ENCODE results near the gene TMEM131. TPM values are rescaled to one million over a fixed set of nuclear protein-coding genes. Genes with fewer than 3 reads are reported as not detected.

TMEM131 gene
- total and polyA plus RNA-seq, 2 of the 8 experiments (the other 6 are each of a cell fraction or from before 2014, with no cell fraction given), result 9.7 to 22.9 TPM

DNA sequence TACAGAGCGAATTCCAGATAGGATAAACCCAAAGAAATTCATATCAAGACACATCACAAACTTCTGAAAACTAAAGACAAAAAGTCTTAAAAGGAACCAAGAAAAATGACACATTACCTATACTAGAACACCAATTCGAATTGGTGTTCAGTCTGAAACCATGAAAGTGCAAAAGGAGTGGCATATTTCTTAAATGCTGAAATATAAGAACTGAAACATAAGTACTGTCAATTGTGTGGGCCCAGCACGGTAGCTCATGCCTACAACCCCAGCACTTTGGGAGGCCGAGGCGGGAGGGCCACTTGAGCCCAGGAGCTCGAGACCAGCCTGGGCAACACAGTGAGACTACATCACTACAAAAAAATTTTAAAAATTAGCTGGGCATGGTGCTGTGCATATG lies 43.4 kb downstream of the TMEM131 start (continued):
- no peak for TF ChIP-seq YY1 (IDR thresholded peaks at IDR 0.05; ENCODE audit: low read depth, low read length)
- TF ChIP-seq RFX5 (IDR thresholded peaks at IDR 0.05; ENCODE audit: borderline replicate concordance, low read depth, low read length), result no peak

Measured in H1 (cell line).